Karpas-422 (cell line): ENCODE data around the gene GSTM5. TPM values are rescaled to one million over a fixed set of nuclear protein-coding genes. Genes with fewer than 3 reads are reported as not detected.
"Not testable (repeated sequence)": the region's sequence is repeated elsewhere in the genome, so short reads cannot be mapped to it uniquely, and the experiment has no call there.

Source experiments
- DNase-seq: peaks from one replicate; pipeline ENCODE4 v3.0.0-alpha.2; 2015
- H2AFZ ChIP-seq: fragments of 200-600 bp; sonication (generic); 2 replicates; pipeline ENCODE4 v1.6.1; 2014; ENCODE audit warnings: antibody characterized with exemption, low read length, mixed read lengths
- H3K27ac ChIP-seq: fragments of 200-600 bp; sonication (generic); 2 replicates; pipeline ENCODE4 v1.5.1; 2014; ENCODE audit warnings: mild to moderate bottlenecking, low read length, moderate library complexity
- H3K27me3 ChIP-seq: fragments of 200-600 bp; sonication (generic); 2 replicates; pipeline ENCODE4 v1.6.1; 2014; ENCODE audit warnings: low read length, mixed read lengths
- H3K36me3 ChIP-seq: fragments of 200-600 bp; sonication (generic); 2 replicates; pipeline ENCODE4 v1.6.1; 2014; ENCODE audit warnings: low read length, mixed read lengths; ENCODE audit not compliant: insufficient read depth
- H3K4me1 ChIP-seq: fragments of 200-600 bp; sonication (generic); 2 replicates; pipeline ENCODE4 v1.6.1; 2014; ENCODE audit warnings: mild to moderate bottlenecking, low read length, mixed read lengths
- H3K4me2 ChIP-seq: fragments of 200-600 bp; sonication (generic); 2 replicates; pipeline ENCODE4 v1.6.1; 2014; ENCODE audit warnings: low read length, low read depth, mild to moderate bottlenecking; ENCODE audit not compliant: poor library complexity, severe bottlenecking
- H3K4me3 ChIP-seq: fragments of 200-600 bp; sonication (generic); 2 replicates; pipeline ENCODE4 v1.5.1; 2014; ENCODE audit warnings: mild to moderate bottlenecking, antibody characterized with exemption, low read length, mixed read lengths
- H3K79me2 ChIP-seq: fragments of 200-600 bp; sonication (generic); 2 replicates; pipeline ENCODE4 v1.6.1; 2014; ENCODE audit warnings: mild to moderate bottlenecking, low read length, mixed read lengths
- H3K9ac ChIP-seq: fragments of 200-600 bp; sonication (generic); 2 replicates; pipeline ENCODE4 v1.6.0; 2014; ENCODE audit warnings: low read length
- H3K9me2 ChIP-seq: fragments of 200-600 bp; sonication (generic), shearing (Covaris generic); replicated peaks from 2 replicates; pipeline ENCODE4 v1.6.0; 2014; ENCODE audit warnings: mild to moderate bottlenecking, low read length, moderate library complexity; ENCODE audit not compliant: insufficient read depth
- H3K9me3 ChIP-seq: fragments of 300-700, 200-600 bp; sonication (generic); 2 replicates; pipeline ENCODE4 v1.6.1; 2014; ENCODE audit warnings: low read length, mixed read lengths
- H4K20me1 ChIP-seq: fragments of 200-600 bp; sonication (generic); 2 replicates; pipeline ENCODE4 v1.6.1; 2014; ENCODE audit warnings: mild to moderate bottlenecking, antibody characterized with exemption, low read length, low read depth; ENCODE audit not compliant: insufficient read depth
- total RNA-seq: library from RNA; depleted of rRNA; stranded (reverse); fragments of >200 nt; shearing (Covaris generic); gene quantifications from 2 replicates; pipeline ENCODE4 v1.2.3, GENCODE V29; 2014; ENCODE audit warnings: low replicate concordance

Gene GSTM5
- total RNA-seq, 1 experiment from 2014 or later, result not detected

DNA sequence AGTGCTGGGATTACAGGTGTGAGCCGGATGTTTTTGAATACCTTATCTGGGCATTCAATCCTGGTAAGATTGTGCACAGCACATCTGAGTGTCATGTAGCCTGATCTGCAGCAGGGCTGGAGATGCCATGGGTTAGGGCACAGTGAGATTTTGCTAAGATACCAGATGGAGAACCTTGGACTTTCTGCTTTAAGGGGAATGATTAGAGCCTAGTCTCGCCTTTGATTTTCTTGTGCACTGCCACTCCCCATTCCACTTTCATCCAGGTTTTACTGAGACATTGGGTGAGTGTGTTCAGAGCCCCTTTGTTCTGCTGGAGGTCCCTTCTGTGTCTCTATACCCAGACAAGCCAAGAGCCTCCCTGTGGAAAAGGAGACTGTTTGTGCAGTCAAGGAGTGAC, 38.2 kb upstream of the GSTM5 start:
- not testable (repeated sequence) for H4K20me1 ChIP-seq, H3K4me2 ChIP-seq, H3K4me1 ChIP-seq, H3K79me2 ChIP-seq, H3K9ac ChIP-seq, H3K4me3 ChIP-seq, H3K27ac ChIP-seq, H3K9me2 ChIP-seq, H3K27me3 ChIP-seq, H3K36me3 ChIP-seq, H3K9me3 ChIP-seq, DNase-seq, H2AFZ ChIP-seq

DNA sequence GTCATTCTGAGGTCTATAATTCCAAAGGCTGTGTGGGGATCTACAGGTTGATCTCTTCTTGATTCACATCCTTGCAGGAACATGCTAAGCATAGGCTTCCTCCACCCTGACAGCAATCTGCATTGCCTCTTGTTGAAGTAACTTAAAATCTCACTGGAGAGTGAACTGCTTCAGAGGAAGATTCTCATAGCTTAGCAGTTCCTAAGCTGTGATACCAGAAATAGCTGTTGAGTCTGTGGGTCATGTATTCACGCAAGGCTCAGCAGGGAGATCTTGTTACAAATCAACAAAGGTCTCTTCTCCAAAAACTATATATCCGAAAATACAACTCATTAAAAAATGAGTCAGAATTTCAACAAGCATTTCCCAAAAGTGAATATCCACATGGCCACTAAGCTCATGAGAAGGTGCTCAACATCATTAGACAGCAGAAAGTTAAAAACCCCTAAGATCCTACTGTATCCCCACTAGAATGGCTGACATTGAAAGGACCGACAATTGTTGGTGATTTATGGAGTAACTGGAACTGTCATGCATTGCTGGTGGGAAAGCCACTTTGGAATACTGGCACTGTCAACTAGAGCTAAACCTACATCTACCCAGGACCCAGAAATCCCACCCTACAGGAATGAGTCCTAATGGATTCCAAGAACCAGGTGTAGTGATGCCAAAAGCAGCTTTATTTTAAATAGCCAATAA, 35.2 kb upstream of the GSTM5 start:
- H3K27me3 ChIP-seq, H4K20me1 ChIP-seq, DNase-seq, H3K9ac ChIP-seq, H2AFZ ChIP-seq, H3K4me2 ChIP-seq, H3K4me1 ChIP-seq, H3K79me2 ChIP-seq, H3K27ac ChIP-seq, H3K4me3 ChIP-seq, H3K9me3 ChIP-seq, H3K36me3 ChIP-seq, H3K9me2 ChIP-seq: not testable (repeated sequence)

DNA sequence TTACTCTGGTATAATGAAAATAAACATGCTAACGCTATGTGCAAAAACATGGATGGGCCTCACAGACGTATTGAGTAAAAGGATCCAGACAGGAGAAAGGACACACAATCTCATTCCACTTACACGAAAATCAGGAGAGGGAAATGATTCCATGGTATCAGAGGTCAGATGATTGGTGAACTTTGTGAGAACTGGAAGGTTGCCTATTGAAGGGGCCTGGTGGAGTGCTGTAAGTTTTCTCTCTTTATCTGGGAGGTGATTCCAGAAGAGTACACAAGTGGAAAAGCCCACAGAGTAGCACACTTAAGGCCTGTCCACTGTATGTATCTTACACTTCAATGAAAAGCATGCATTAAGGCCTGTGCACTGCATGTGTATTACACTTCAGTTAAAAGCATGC, 34.6 kb upstream of the GSTM5 start:
- H3K4me2 ChIP-seq, result no peak overlapping the region
- H4K20me1 ChIP-seq, result no peaks in the 10 kb centered on the region
- no peaks in the 10 kb centered on the region for H3K79me2 ChIP-seq
- no peaks in the 10 kb centered on the region for H3K36me3 ChIP-seq
- H2AFZ ChIP-seq, result no peak overlapping the region
- H3K9ac ChIP-seq, result no peak overlapping the region
- H3K4me1 ChIP-seq, result no peaks in the 10 kb centered on the region
- no peaks in the 10 kb centered on the region for H3K9me2 ChIP-seq
- H3K27me3 ChIP-seq, result no peaks in the 10 kb centered on the region
- DNase-seq, result no peak
- no peaks in the 10 kb centered on the region for H3K9me3 ChIP-seq
- no peak overlapping the region for H3K4me3 ChIP-seq
- no peak overlapping the region for H3K27ac ChIP-seq

DNA sequence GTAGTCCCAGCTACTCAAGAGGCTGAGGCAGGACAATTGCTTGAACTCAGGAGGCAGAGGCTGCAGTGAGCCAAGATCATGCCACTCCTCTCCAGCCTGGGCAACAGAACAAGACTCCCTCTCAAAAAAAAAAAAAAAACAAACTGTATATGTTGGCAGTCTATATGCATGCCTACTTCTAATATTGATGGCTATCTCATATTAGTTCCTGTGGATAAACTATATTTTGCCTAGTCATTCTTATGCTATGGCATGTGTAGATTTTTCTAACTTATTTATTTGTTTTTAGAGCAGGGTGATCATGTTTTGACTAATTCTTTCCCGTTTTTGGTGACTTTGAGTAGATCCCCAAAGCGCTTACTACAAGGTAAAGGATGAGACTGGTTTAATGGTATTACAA, 33.4 kb upstream of the GSTM5 start:
- DNase-seq, H3K36me3 ChIP-seq, H3K27ac ChIP-seq, H3K79me2 ChIP-seq, H3K9me3 ChIP-seq, H2AFZ ChIP-seq, H3K4me1 ChIP-seq, H3K9me2 ChIP-seq, H3K4me3 ChIP-seq, H3K4me2 ChIP-seq, H4K20me1 ChIP-seq, H3K9ac ChIP-seq, H3K27me3 ChIP-seq: not testable (repeated sequence)

DNA sequence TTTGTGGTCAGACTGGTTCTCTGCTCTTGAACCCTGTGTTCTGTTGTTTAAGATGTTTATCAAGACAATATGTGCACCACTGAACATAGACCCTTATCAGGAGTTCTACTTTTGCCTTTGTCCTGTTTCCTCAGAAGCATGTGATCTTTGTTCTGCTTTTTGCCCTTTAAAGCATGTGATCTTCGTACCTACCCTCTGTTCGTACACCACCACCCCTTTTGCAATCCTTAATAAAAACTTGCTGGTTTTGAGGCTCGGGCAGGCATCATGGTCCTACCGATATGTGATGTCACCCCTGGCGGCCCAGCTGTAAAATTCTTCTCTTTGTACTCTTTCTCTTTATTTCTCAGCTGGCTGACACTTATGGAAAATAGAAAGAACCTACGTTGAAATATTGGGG, 27.3 kb upstream of the GSTM5 start:
- not testable (repeated sequence) for H2AFZ ChIP-seq, H3K4me3 ChIP-seq, DNase-seq, H3K27me3 ChIP-seq, H3K9me2 ChIP-seq, H3K9ac ChIP-seq, H3K79me2 ChIP-seq, H3K36me3 ChIP-seq, H3K4me1 ChIP-seq, H3K9me3 ChIP-seq, H3K4me2 ChIP-seq, H4K20me1 ChIP-seq, H3K27ac ChIP-seq

DNA sequence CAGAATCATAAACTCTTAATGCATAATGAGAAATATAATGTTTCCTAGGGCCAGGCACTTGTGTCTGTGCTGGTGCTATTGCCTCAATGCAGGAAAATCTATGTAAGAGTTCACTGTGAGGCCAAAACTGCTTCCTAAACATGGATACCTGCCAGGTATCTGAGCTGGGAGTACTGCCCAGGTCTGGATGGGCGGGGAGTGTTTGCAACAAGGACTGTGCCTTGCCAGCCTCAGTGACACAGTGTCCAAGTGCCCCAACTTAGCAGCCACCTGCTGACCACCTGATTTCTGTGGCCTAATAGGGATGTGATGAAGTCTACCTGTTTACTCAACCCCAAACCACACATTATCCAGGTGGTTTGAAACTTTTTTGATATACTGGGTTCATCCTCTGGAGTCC, 26.7 kb upstream of the GSTM5 start:
- not testable (repeated sequence) for H3K9ac ChIP-seq, H4K20me1 ChIP-seq, H2AFZ ChIP-seq, H3K79me2 ChIP-seq, H3K4me3 ChIP-seq, H3K27ac ChIP-seq, H3K9me3 ChIP-seq, H3K9me2 ChIP-seq, DNase-seq, H3K4me2 ChIP-seq, H3K36me3 ChIP-seq, H3K27me3 ChIP-seq, H3K4me1 ChIP-seq

DNA sequence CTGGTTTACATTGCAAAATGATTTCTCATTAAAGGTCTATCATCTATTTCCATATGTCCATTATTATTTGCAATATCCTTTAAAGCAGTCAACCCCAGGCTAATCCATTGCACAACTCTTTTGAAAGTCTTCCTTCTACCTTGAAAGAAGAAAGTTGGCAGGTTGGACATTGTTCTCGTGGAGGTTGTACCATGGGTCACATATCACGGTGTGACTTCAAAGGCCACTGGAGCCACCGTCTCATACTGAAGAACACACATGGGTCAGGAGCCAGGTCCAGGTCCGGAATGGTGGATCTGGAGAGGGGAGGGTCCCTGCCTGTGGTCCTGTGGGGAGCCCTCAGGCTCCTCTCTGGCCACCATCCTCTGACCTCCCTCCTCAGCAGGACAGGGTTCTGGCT, 26.2 kb upstream of the GSTM5 start:
- H4K20me1 ChIP-seq, H3K27ac ChIP-seq, H3K4me3 ChIP-seq, H2AFZ ChIP-seq, H3K9me2 ChIP-seq, H3K36me3 ChIP-seq, H3K4me2 ChIP-seq, H3K9ac ChIP-seq, DNase-seq, H3K4me1 ChIP-seq, H3K9me3 ChIP-seq, H3K79me2 ChIP-seq, H3K27me3 ChIP-seq: not testable (repeated sequence)

DNA sequence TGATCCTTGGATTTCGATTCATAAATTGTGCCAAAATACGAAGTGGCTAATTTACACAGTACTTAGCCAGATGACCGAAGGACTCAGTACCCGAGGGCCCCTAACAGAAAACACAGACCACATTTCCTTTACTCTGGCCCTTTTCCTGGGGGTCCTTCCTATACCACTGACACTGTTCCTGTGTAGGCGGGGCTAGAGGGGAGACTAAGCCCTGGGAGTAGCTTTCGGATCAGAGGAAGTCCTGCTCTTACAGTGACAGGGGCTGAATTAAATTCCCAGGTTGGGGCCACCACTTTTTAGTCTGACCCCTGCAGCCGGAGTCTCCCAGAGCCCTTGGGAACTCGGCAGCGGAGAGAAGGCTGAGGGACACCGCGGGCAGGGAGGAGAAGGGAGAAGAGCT, 24.9 kb upstream of the GSTM5 start:
- H3K9ac ChIP-seq, H2AFZ ChIP-seq: not testable (repeated sequence)
- H3K4me3 ChIP-seq, result peak overlapping the region; percentile 63; the same call in 1 of the 2 replicates

More for the DNA sequence above, 24.9 kb upstream of the GSTM5 start:
- not testable (repeated sequence) for H3K4me1 ChIP-seq, H3K9me2 ChIP-seq, H3K79me2 ChIP-seq, H4K20me1 ChIP-seq, H3K27ac ChIP-seq, H3K36me3 ChIP-seq, H3K9me3 ChIP-seq, H3K27me3 ChIP-seq, DNase-seq
- H3K4me2 ChIP-seq, result peak overlapping the region; percentile 62
